Psoas muscle (tissue), 8 donors: ENCODE data around the gene MRAS. TPM values are rescaled to one million over a fixed set of nuclear protein-coding genes. Genes with fewer than 3 reads are reported as not detected.

Source experiments
- ATAC-seq, 4 donors: fragments of 200-7000 bp; cut with Tn5 transposase; one replicate each; pipeline ENCODE4 v1.9.1; 2020; ENCODE audit warnings: moderate library complexity in 3 of 4, mild to moderate bottlenecking in 2 of 4
- DNase-seq, 2 donors: peaks; one replicate each; pipeline ENCODE4 v3.0.0-alpha.2; 2020
- H3K27ac ChIP-seq: fragments of 200-600 bp; one replicate; pipeline ENCODE4 v1.8.0; 2022
- H3K27me3 ChIP-seq, 3 donors: fragments of 200-600 bp in 1 of 3; one replicate each; pipeline versions ENCODE4 v1.6.1 to v1.8.0; 2013 to 2022; ENCODE audit warnings: low read length in 2 of 3, mild to moderate bottlenecking in 2 of 3, moderate library complexity in 1 of 3; ENCODE audit not compliant: insufficient read depth in 3 of 3
- H3K36me3 ChIP-seq, 2 donors: fragments of 200-600 bp in 1 of 2; one replicate each; pipeline versions ENCODE4 v1.6.1 to v1.8.0; 2013 to 2022; ENCODE audit warnings: low read depth in 1 of 2, mild to moderate bottlenecking in 1 of 2, moderate library complexity in 1 of 2; ENCODE audit not compliant: insufficient read depth in 1 of 2
- H3K4me1 ChIP-seq: fragments of 200-600 bp; one replicate; pipeline ENCODE4 v1.8.0; 2022
- H3K4me3 ChIP-seq: fragments of 200-600 bp; one replicate; pipeline ENCODE4 v1.8.0; 2022; ENCODE audit warnings: mild to moderate bottlenecking
- H3K9me3 ChIP-seq: fragments of 200-600 bp; one replicate; pipeline ENCODE4 v1.8.0; 2022
- CTCF ChIP-seq: fragments of 200-600 bp; IDR thresholded peaks from one replicate; pipeline ENCODE4 v1.8.0; 2022; ENCODE audit warnings: antibody characterized with exemption
- WGBS, 3 donors: extraction: QIAGEN DNeasy Blood & Tissue Kit; methylation state at CpG; one replicate each; pipeline versions ENCODE4 v1.1.6 to v1.1.7; 2013; 5-methylcytosine and 5-hydroxymethylcytosine counted together
- intact Hi-C, 2 donors: fragments of 100-400 bp; cut with DNase I; formaldehyde crosslinking; loops; one replicate each; pipeline versions ENCODE4 v1.11.0 to v1.14.2; 2022
- polyA plus RNA-seq, 3 donors: library from polyadenylated mRNA; stranded (reverse); fragments of 200-250 nt; gene quantifications; one replicate each; pipeline ENCODE4 v1.2.3, GENCODE V29; 2013
- total RNA-seq, 4 donors: library from RNA; stranded (reverse); fragmentation: NEBNext Ultra II Directional in 2 of 4; extraction: Animal tissue kit (Norgen Biotek cat#: 25700) in 2 of 4; gene quantifications; one replicate each; pipeline versions ENCODE4 v1.2.1 to v1.2.4, GENCODE V29; 2021 to 2023
- donor health status: healthy with polysubstance abuse.
- donor health status: DM: no; HTN: no; CAD: no; lungs with moderate emphysema.
- donor health status: Bipolar disorder and iron deficiency.
- donor health status: healthy.
- donor health status: DM: yes; HTN: yes; CAD: no.
- donor health status: DM: no; HTN: no; CAD: no.
- donor health status: DM: no; HTN: no; CAD: no.
- donor health status: DM: yes; HTN: yes; CAD: no.

The MRAS gene
- total and polyA plus RNA-seq, 7 donors, result 43.8 to 166 (median 107) TPM

DNA sequence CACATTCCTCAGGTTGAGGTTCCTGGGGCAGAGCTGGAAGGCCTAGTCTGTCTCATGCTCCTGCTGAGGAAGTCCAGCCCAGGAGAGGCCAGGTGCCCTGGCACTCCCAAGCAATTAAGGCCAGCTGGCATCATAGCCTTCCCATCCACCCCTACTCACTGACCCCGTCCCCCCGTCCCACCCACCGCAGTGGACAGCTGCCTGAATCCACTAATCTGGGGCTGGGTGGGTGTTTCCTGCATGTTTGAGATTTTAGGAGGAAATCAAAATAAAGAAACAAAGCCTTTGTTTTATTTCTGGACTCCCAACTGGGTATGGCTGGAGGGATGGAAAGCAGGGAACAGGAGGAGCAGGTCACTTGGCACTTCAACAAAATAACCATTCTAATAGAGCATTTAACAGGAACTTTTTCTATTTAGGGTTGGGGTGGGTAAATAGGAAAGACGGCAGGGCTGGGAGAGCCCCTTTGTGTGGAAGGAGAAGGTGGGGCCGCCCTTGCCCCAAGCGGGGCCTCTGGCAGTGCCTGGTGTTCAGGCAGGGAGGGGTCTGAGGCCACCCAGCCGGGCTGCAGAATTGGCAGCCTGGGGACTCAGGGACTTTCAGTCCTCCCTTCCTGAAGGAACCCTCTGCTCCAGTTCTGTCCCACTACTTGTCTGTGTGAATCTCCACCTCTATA, 8.5 kb downstream of the MRAS start:
- 41 to 52% (median 46%) methylated on average over 7 of the region's 7 CpGs for WGBS, 3 donors
- DNase-seq (no peak), ATAC-seq (no peak)
- H3K27ac ChIP-seq, result peak overlapping the region; percentile 46
- H3K27me3 ChIP-seq, result no peaks in the 10 kb centered on the region
- H3K4me1 ChIP-seq, result peaks cover 87% of the 10 kb centered on the region
- intact Hi-C loops, result no loop called here
- H3K4me3 ChIP-seq, result no peak overlapping the region
- no peak for TF ChIP-seq CTCF
- no peaks in the 10 kb centered on the region for H3K9me3 ChIP-seq
- H3K36me3 ChIP-seq, result peaks cover 0 to 42% of the 10 kb centered on the region in 2 donors

DNA sequence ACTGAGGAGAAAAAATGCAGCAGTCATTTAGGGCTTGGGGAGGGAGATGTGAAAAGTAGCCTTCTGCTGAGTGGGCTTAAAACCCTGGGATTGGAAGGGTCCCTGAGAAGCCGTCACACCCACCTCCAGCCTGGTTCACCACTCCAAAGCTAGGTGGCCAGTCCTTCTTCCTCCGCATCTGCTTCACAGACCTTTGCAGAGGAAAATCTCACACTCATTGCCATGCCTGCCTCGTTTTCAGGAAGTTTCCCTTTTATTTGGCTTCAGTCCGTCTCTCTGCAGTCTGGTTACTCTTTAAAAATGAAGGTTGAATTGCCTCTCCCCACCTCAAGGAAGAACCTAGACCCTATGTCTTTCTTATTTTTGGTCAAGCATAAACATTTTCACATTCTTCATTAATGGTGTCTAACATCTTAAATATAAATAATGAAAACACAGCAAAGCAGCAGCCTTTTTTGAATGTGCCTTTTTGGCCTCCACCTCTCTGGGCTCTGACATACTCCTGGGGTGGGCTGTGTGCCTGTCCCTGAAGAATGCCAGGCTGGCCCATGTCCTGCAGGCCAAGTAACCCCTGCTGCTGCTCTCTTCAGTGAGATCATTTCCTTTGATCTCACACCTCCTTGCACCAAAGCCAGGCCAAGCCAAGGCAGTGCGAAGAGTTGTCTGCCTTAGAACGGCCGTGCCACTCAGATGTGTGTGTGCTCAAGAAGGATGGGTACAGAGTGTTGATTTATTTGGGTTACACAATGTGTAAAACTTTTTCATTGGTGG, 11.0 kb downstream of the MRAS start:
- WGBS, 3 donors, result 40 to 70% (median 41%) methylated on average over 7 of the region's 7 CpGs
- TF ChIP-seq CTCF, result no peak
- Histone ChIP-seq H3K9me3 (no peaks in the 10 kb centered on the region), H3K27ac (peak overlapping the region; percentile 69), H3K4me1 (peaks cover 75% of the 10 kb centered on the region), H3K36me3 (peaks cover 0 to 44% of the 10 kb centered on the region in 2 donors), H3K4me3 (no peak overlapping the region), H3K27me3 (no peaks in the 10 kb centered on the region)
- ATAC-seq, result peak; percentile 10 to 64 (median 57)
- no peak for DNase-seq
- intact Hi-C loops, result no loop called here

- DNase-seq (peak; percentile 71 to 85), ATAC-seq (peak; percentile 69 to 87 (median 85))
- H3K4me1 ChIP-seq, result peaks cover 78% of the 10 kb centered on the region
- WGBS, 3 donors, result 49 to 72% (median 50%) methylated on average over 15 of the region's 15 CpGs
- H3K27ac ChIP-seq, result peak overlapping the region; percentile 69
- intact Hi-C loops, result no loop called here
- no peak for TF ChIP-seq CTCF
- peaks cover 0 to 38% of the 10 kb centered on the region in 2 donors for H3K36me3 ChIP-seq
- no peak overlapping the region for H3K4me3 ChIP-seq
- H3K9me3 ChIP-seq, result no peaks in the 10 kb centered on the region
- no peaks in the 10 kb centered on the region for H3K27me3 ChIP-seq
Measured at GRCh38 chr3:138359919-138360868, 11.8 kb downstream of the MRAS start.

DNA sequence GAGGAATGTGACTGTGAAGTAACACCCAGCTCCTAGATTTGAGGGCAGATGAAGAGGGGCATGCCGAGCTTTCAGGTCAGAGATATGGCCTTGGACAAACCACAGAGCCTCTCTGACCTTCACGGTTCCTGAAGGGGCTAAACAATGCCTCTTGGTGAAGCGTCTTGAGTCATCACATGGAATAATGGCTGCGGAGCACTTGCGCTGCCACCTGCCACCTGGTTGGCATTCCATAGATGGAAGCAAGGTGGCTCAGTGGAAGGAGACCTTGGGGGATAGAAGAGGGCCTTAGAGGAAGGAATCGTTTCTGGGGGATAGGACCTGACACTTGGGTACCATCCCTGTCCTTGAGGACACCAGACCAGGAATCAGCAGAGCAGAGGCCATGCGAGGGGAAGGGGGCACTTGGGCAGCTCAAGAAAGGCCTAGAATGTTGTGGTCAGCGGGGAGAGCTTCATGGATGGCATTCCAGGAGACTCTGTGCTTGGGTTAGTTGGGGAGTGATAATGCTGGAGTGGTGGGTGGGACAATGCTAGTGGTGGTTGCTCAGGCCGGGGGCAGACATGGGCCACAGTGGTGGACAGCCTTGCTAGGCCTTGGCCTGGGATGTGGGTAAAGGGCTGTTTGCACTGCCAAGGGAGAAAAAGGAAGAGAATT, 12.6 kb downstream of the MRAS start:
- ATAC-seq (no peak), DNase-seq (no peak)
- TF ChIP-seq CTCF, result no peak
- intact Hi-C loops, result no loop called here
- Histone ChIP-seq H3K27ac (peak overlapping the region; percentile 69), H3K36me3 (peaks cover 0 to 30% of the 10 kb centered on the region in 2 donors), H3K9me3 (no peaks in the 10 kb centered on the region), H3K4me1 (peaks cover 82% of the 10 kb centered on the region), H3K4me3 (no peak overlapping the region), H3K27me3 (no peaks in the 10 kb centered on the region)
- whole genome bisulfite sequencing, 3 donors, result 74 to 81% (median 77%) methylated on average over 9 of the region's 9 CpGs
